Mucosa of descending colon (tissue), 3 donors: ENCODE results near the gene ENOX1. TPM values are rescaled to one million over a fixed set of nuclear protein-coding genes. Genes with fewer than 3 reads are reported as not detected.

Source experiments
- ATAC-seq: fragments of 200-7000 bp; cut with Tn5 transposase; one replicate; pipeline ENCODE4 v1.9.1; 2020; ENCODE audit warnings: mild to moderate bottlenecking, moderate library complexity
- DNase-seq, 3 donors: peaks; one replicate each; pipeline ENCODE4 v3.0.0-alpha.2; 2020
- H3K36me3 ChIP-seq: fragments of 200-600 bp; one replicate; pipeline ENCODE4 v1.8.0; 2021; ENCODE audit warnings: low read depth, mild to moderate bottlenecking
- H3K4me1 ChIP-seq: fragments of 200-600 bp; one replicate; pipeline ENCODE4 v1.8.0; 2021; ENCODE audit warnings: low read depth, mild to moderate bottlenecking
- H3K4me3 ChIP-seq: fragments of 200-600 bp; one replicate; pipeline ENCODE4 v1.8.0; 2021; ENCODE audit warnings: mild to moderate bottlenecking
- H3K9me3 ChIP-seq: fragments of 200-600 bp; one replicate; pipeline ENCODE4 v1.8.0; 2021; ENCODE audit warnings: mild to moderate bottlenecking
- CTCF ChIP-seq: fragments of 200-600 bp; IDR thresholded peaks from one replicate; pipeline ENCODE4 v1.8.0; 2022; ENCODE audit warnings: antibody characterized with exemption, mild to moderate bottlenecking
- intact Hi-C, 2 donors: fragments of 100-400 bp; cut with DNase I in 1 of 2; cut with micrococcal nuclease in 1 of 2; formaldehyde crosslinking; loops; one replicate each; pipeline versions ENCODE4 v1.11.0 to v1.11.1; 2022; cut with DNase I, micrococcal nuclease
- total RNA-seq, 3 donors: library from RNA; stranded (reverse); fragmentation: NEBNext Ultra II Directional in 2 of 3; extraction: Animal tissue kit (Norgen Biotek cat#: 25700) in 2 of 3; gene quantifications; one replicate each; pipeline versions ENCODE4 v1.2.1 to v1.2.4, GENCODE V29; 2021 to 2023
- donor health status: DM: no; HTN: no; CAD: no; lungs with moderate emphysema.
- donor health status: DM: no; HTN: no; CAD: no.
- donor health status: DM: no; HTN: yes; CAD: no.

Gene ENOX1
- total RNA-seq, 3 donors from 2014 or later = 0.35 to 9.8 (median 1.2) TPM

GRCh38 chr13:43268632-43269031 is 518.1 kb downstream of the ENOX1 start:
- Histone ChIP-seq H3K4me1 (no peaks in the 10 kb centered on the region), H3K36me3 (no peaks in the 10 kb centered on the region), H3K9me3 (no peaks in the 10 kb centered on the region), H3K4me3 (no peak overlapping the region)
- DNase-seq (no peak), ATAC-seq (no peak)
- intact Hi-C loops = no loop called here
- no peak for TF ChIP-seq CTCF

GRCh38 chr13:43267916-43268315 is 518.9 kb downstream of the ENOX1 start:
- intact Hi-C loops = no loop called here
- no peak for ATAC-seq
- no peak overlapping the region for H3K4me3 ChIP-seq
- H3K9me3 ChIP-seq = no peaks in the 10 kb centered on the region
- H3K4me1 ChIP-seq = no peaks in the 10 kb centered on the region
- TF ChIP-seq CTCF = no peak
- no peaks in the 10 kb centered on the region for H3K36me3 ChIP-seq
- DNase-seq = no peak

GRCh38 chr13:43266936-43267615 is 519.7 kb downstream of the ENOX1 start:
- ATAC-seq = no peak
- H3K4me3 ChIP-seq = no peak overlapping the region
- H3K9me3 ChIP-seq = no peaks in the 10 kb centered on the region
- no peaks in the 10 kb centered on the region for H3K36me3 ChIP-seq
- H3K4me1 ChIP-seq = no peaks in the 10 kb centered on the region
- no peak for TF ChIP-seq CTCF
- intact Hi-C loops = no loop called here
- DNase-seq = no peak

- Histone ChIP-seq H3K4me1 (no peaks in the 10 kb centered on the region), H3K9me3 (no peaks in the 10 kb centered on the region), H3K36me3 (no peaks in the 10 kb centered on the region), H3K4me3 (no peak overlapping the region)
- no peak for DNase-seq
- no peak for TF ChIP-seq CTCF
- no peak for ATAC-seq
- intact Hi-C loops = no loop called here
Measured at GRCh38 chr13:43265028-43265427, 521.7 kb downstream of the ENOX1 start.

- ATAC-seq = no peak
- Histone ChIP-seq H3K36me3 (no peaks in the 10 kb centered on the region), H3K4me1 (no peaks in the 10 kb centered on the region), H3K4me3 (no peak overlapping the region), H3K9me3 (no peaks in the 10 kb centered on the region)
- intact Hi-C loops = no loop called here
- no peak for DNase-seq
- TF ChIP-seq CTCF = no peak
Measured at GRCh38 chr13:43264458-43264857, 522.3 kb downstream of the ENOX1 start.

- no peak overlapping the region for H3K4me3 ChIP-seq
- H3K36me3 ChIP-seq = no peaks in the 10 kb centered on the region
- no peaks in the 10 kb centered on the region for H3K4me1 ChIP-seq
- ATAC-seq = no peak
- H3K9me3 ChIP-seq = no peaks in the 10 kb centered on the region
- DNase-seq = no peak
- no peak for TF ChIP-seq CTCF
- intact Hi-C loops = no loop called here
Measured at GRCh38 chr13:43263047-43263446, 523.7 kb downstream of the ENOX1 start.
